HCT116 (cell line): ENCODE data around the gene PHACTR1. TPM values are rescaled to one million over a fixed set of nuclear protein-coding genes. Genes with fewer than 3 reads are reported as not detected.

Source experiments
- ATAC-seq: fragments of 200-7000 bp; cut with Tn5 transposase; 2 replicates; pipeline ENCODE4 v1.9.1; 2020; ENCODE audit warnings: mild to moderate bottlenecking, moderate library complexity
- BruUV-seq: library from RNA; stranded (reverse); fragments of 400-500 nt; replicated peaks from 2 replicates; lab custom pipeline; 2021; lab: Mats Ljungman, UMichigan
- CTCF ChIA-PET: fragments of 300-600 bp; sonication (Branson Sonifier 250); formaldehyde crosslinking; loops from one replicate; lab custom pipeline; 2021; ENCODE audit warnings: antibody characterized with exemption; lab: Charles Lee
- POLR2A ChIA-PET: fragments of 300-600, 350-600 bp; sonication (Branson Sonifier 250); formaldehyde crosslinking; loops from one replicate; lab custom pipeline; 2021; ENCODE audit warnings: antibody characterized with exemption; lab: Charles Lee
- RAD21 ChIA-PET, 2 experiments: fragments of 300-600 bp; sonication (Branson Sonifier 250); formaldehyde crosslinking; loops; one replicate each; lab custom pipeline; 2023; ENCODE audit warnings: low total read pairs in 2 of 2; ENCODE audit not compliant: uncharacterized antibody in 2 of 2, unreplicated experiment in 2 of 2, low non-redundant PET in 1 of 2; lab: Charles Lee
- DNase-seq: peaks from one replicate; pipeline ENCODE4 v3.0.0-alpha.2; 2010; ENCODE audit warnings: low read depth, low spot score
- H2AFZ ChIP-seq: fragments of 200-600 bp; shearing (Covaris generic), sonication (generic); 2 replicates; pipeline ENCODE4 v1.6.1; 2017; ENCODE audit warnings: low read depth, mixed run types, mixed read lengths, antibody characterized with exemption, low read length; ENCODE audit not compliant: poor library complexity, severe bottlenecking
- H3K27ac ChIP-seq: 2 replicates; pipeline ENCODE4 v1.5.1; 2012; ENCODE audit warnings: low read depth, low read length
- H3K27me3 ChIP-seq: fragments of 200-600 bp; sonication (generic); 2 replicates; pipeline ENCODE4 v1.6.1; 2016; ENCODE audit warnings: mixed run types, low read length, mixed read lengths; ENCODE audit not compliant: insufficient read depth
- H3K36me3 ChIP-seq, 2 experiments: fragments of 200-500 bp in 1 of 2; fragments of 200-600 bp in 1 of 2; sonication (Bioruptor generic) in 1 of 2; sonication (generic) in 1 of 2; 2 replicates each; pipeline versions ENCODE4 v1.5.1 to v1.6.1; 2014 to 2016; ENCODE audit warnings: low read length in 2 of 2, inconsistent platforms in 1 of 2, mixed read lengths in 1 of 2, mixed run types in 1 of 2; ENCODE audit not compliant: insufficient read depth in 2 of 2, control insufficient read depth in 1 of 2
- H3K4me1 ChIP-seq, 2 experiments: fragments of 200-600 bp in 1 of 2; sonication (generic) in 1 of 2; 2 replicates each; pipeline versions ENCODE4 v1.5.1 to v1.6.1; 2012 to 2017; ENCODE audit warnings: low read length in 2 of 2, inconsistent platforms in 1 of 2, mild to moderate bottlenecking in 1 of 2, mixed read lengths in 1 of 2, mixed run types in 1 of 2, moderate library complexity in 1 of 2; ENCODE audit not compliant: insufficient read depth in 2 of 2, control insufficient read depth in 1 of 2
- H3K4me2 ChIP-seq: fragments of 200-600 bp; sonication (generic); 2 replicates; pipeline ENCODE4 v1.6.1; 2017; ENCODE audit warnings: mixed run types, low read length, mixed read lengths
- H3K4me3 ChIP-seq, 2 experiments: fragments of 200-600 bp in 1 of 2; sonication (generic) in 1 of 2; replicated peaks in 1 of 2; 2 replicates each; pipeline ENCODE4 v1.5.1; 2011 to 2016; ENCODE audit warnings: low read length in 2 of 2, control low read depth in 1 of 2, low read depth in 1 of 2, mild to moderate bottlenecking in 1 of 2, mixed read lengths in 1 of 2, mixed run types in 1 of 2
- H3K79me2 ChIP-seq: fragments of 200-600 bp; sonication (generic); 2 replicates; pipeline ENCODE4 v1.6.1; 2017; ENCODE audit warnings: mild to moderate bottlenecking, mixed run types, low read length, moderate library complexity, mixed read lengths; ENCODE audit not compliant: insufficient read depth
- H3K9ac ChIP-seq: fragments of 200-600 bp; sonication (generic); 2 replicates; pipeline ENCODE4 v1.6.1; 2016; ENCODE audit warnings: low read length, mixed read lengths
- H3K9me2 ChIP-seq: fragments of 200-600 bp; sonication (generic), shearing (Covaris generic); 2 replicates; pipeline ENCODE4 v1.6.1; 2017; ENCODE audit warnings: mixed run types, mild to moderate bottlenecking, moderate library complexity; ENCODE audit not compliant: insufficient read depth
- H3K9me3 ChIP-seq, 2 experiments: fragments of 200-500 bp in 1 of 2; fragments of 200-600 bp in 1 of 2; sonication (Bioruptor generic) in 1 of 2; sonication (generic) in 1 of 2; 2 replicates each; pipeline ENCODE4 v1.6.1; 2014 to 2017; ENCODE audit warnings: low read length in 2 of 2, mixed read lengths in 2 of 2, inconsistent platforms in 1 of 2, low read depth in 1 of 2, mild to moderate bottlenecking in 1 of 2, mixed run types in 1 of 2, moderate library complexity in 1 of 2; ENCODE audit not compliant: control insufficient read depth in 1 of 2, insufficient read depth in 1 of 2
- H4K20me1 ChIP-seq: fragments of 200-600 bp; sonication (generic), shearing (Covaris generic); 2 replicates; pipeline ENCODE4 v1.6.1; 2017; ENCODE audit warnings: mixed run types, mild to moderate bottlenecking, moderate library complexity; ENCODE audit not compliant: insufficient read depth
- ATF3 ChIP-seq: IDR thresholded peaks from 2 replicates; pipeline ENCODE4 v1.6.1; 2012
- CBX3 ChIP-seq: IDR thresholded peaks from 2 replicates; pipeline ENCODE4 v1.6.1; 2012; ENCODE audit warnings: low read depth
- CEBPB ChIP-seq: IDR thresholded peaks from 2 replicates; pipeline ENCODE4 v1.6.1; 2012; ENCODE audit warnings: low read depth
- CTCF ChIP-seq, 3 experiments: fragments of 200-600 bp in 1 of 3; sonication (generic) in 1 of 3; IDR thresholded peaks in 2 of 3; conservative IDR thresholded peaks in 1 of 3; 2 replicates each; pipeline ENCODE4 v1.5.1; 2012 to 2017; ENCODE audit warnings: low read depth in 2 of 3, low read length in 2 of 3, antibody characterized with exemption in 1 of 3, borderline replicate concordance in 1 of 3, control low read depth in 1 of 3, mild to moderate bottlenecking in 1 of 3, mixed read lengths in 1 of 3, mixed run types in 1 of 3, moderate library complexity in 1 of 3; ENCODE audit not compliant: insufficient read depth in 1 of 3
- EGR1 ChIP-seq: IDR thresholded peaks from 2 replicates; pipeline ENCODE4 v1.6.1; 2012; ENCODE audit warnings: low read depth
- EZH2 ChIP-seq: fragments of 200-600 bp; sonication (generic); IDR thresholded peaks from 2 replicates; pipeline ENCODE4 v1.6.1; 2017; ENCODE audit warnings: antibody characterized with exemption, mixed run types
- EZH2phosphoT487 ChIP-seq: fragments of 200-600 bp; IDR thresholded peaks from 2 replicates; pipeline ENCODE4 v1.6.1; 2018; ENCODE audit warnings: antibody characterized with exemption, borderline replicate concordance
- JUND ChIP-seq: IDR thresholded peaks from 2 replicates; pipeline ENCODE4 v1.6.1; 2012
- POLR2AphosphoS5 ChIP-seq: IDR thresholded peaks from 2 replicates; pipeline ENCODE4 v1.6.1; 2011; ENCODE audit warnings: mild to moderate bottlenecking, low read depth, low read length, moderate library complexity
- REST ChIP-seq: IDR thresholded peaks from 2 replicates; pipeline ENCODE4 v1.6.1; 2012; ENCODE audit warnings: low read depth
- SIN3A ChIP-seq: IDR thresholded peaks from 2 replicates; pipeline ENCODE4 v1.6.1; 2012; ENCODE audit warnings: low read depth
- SP1 ChIP-seq: IDR thresholded peaks from 2 replicates; pipeline ENCODE4 v1.6.1; 2012; ENCODE audit warnings: low read depth
- SRF ChIP-seq: IDR thresholded peaks from 2 replicates; pipeline ENCODE4 v1.6.1; 2012; ENCODE audit warnings: low read depth
- TCF7L2 ChIP-seq: IDR thresholded peaks from 2 replicates; pipeline ENCODE4 v1.7.0; 2011; ENCODE audit warnings: borderline replicate concordance, inconsistent platforms; ENCODE audit not compliant: insufficient read depth, insufficient read length; ENCODE audit errors: extremely low read depth
- ZFX ChIP-seq: fragments of 450-650 bp; IDR thresholded peaks from 2 replicates; pipeline ENCODE4 v1.6.1; 2017
- ZNF274 ChIP-seq: fragments of 200-500 bp; sonication (Bioruptor generic); IDR thresholded peaks from 2 replicates; pipeline ENCODE4 v1.6.1; 2014; ENCODE audit warnings: mild to moderate bottlenecking, low read depth, low read length, inconsistent platforms
- intact Hi-C: fragments of 100-400 bp; cut with micrococcal nuclease; formaldehyde crosslinking; loops from 2 replicates; pipeline ENCODE4 v1.10.0; 2022
- total RNA-seq: library from RNA; stranded (reverse); gene quantifications from one replicate; pipeline ENCODE4 v1.2.1, GENCODE V29; 2021; ENCODE audit not compliant: unreplicated experiment

The PHACTR1 gene
- total RNA-seq, 1 experiment from 2014 or later = 0.17 TPM

GRCh38 chr6:12801141-12801540, 84.6 kb downstream of the PHACTR1 start:
- intact Hi-C loops = no loop called here
- Histone ChIP-seq H3K9me2 (no peaks in the 10 kb centered on the region), H2AFZ (no peak overlapping the region), H3K9ac (no peak overlapping the region), H3K27me3 (peaks cover 24% of the 10 kb centered on the region), H3K36me3 (no peaks in the 10 kb centered on the region), H4K20me1 (no peaks in the 10 kb centered on the region), H3K27ac (no peak overlapping the region), H3K4me1 (no peaks in the 10 kb centered on the region), H3K4me3 (no peak overlapping the region), H3K79me2 (no peaks in the 10 kb centered on the region)
- no peak for ATAC-seq
- POLR2A ChIA-PET = no interaction called here
- TF ChIP-seq ZNF274 = no peak
- no peak for TF ChIP-seq TCF7L2
- TF ChIP-seq, all 23 proteins: peak for 0
- BruUV-seq = no TSS peak
- H3K9me3 ChIP-seq = no peaks in the 10 kb centered on the region
- no peak for DNase-seq
- H3K4me2 ChIP-seq = no peak overlapping the region
- ChIA-PET CTCF (no interaction called here), RAD21 (no interaction called here)

GRCh38 chr6:12802440-12802839, 85.9 kb downstream of the PHACTR1 start:
- Histone ChIP-seq H3K79me2 (no peaks in the 10 kb centered on the region), H3K27me3 (peaks cover 18% of the 10 kb centered on the region), H3K36me3 (no peaks in the 10 kb centered on the region), H3K4me3 (no peak overlapping the region), H4K20me1 (no peaks in the 10 kb centered on the region), H3K9ac (no peak overlapping the region), H3K27ac (no peak overlapping the region), H2AFZ (no peak overlapping the region), H3K9me3 (no peaks in the 10 kb centered on the region), H3K4me2 (no peak overlapping the region), H3K9me2 (no peaks in the 10 kb centered on the region), H3K4me1 (no peaks in the 10 kb centered on the region)
- no TSS peak for BruUV-seq
- POLR2A ChIA-PET = no interaction called here
- CTCF ChIA-PET = no interaction called here
- ATAC-seq (no peak), DNase-seq (no peak)
- TF ChIP-seq ZFX (no peak), REST (no peak), EZH2phosphoT487 (no peak), SP1 (no peak), TCF7L2 (no peak), CBX3 (no peak), SIN3A (no peak), JUND (no peak), ATF3 (no peak), SRF (no peak), EZH2 (no peak), EGR1 (no peak), POLR2AphosphoS5 (no peak), CEBPB (no peak), CTCF (IDR thresholded peaks at IDR 0.05 in 2 of 3, conservative IDR thresholded peaks at IDR 0.05 in 1 of 3; ENCODE audit: borderline replicate concordance in 1 of 3, insufficient read depth in 1 of 3, low read depth in 2 of 3, low read length in 2 of 3) (no peak), ZNF274 (no peak)
- RAD21 ChIA-PET = no interaction called here
- intact Hi-C loops = no loop called here
